GM12864 (cell line): ENCODE measurements around the gene ZNF280B.
A peak's percentile ranks its signal among the peaks of the same experiment; 100 is the strongest.

Source experiments
- DNase-seq: peaks from one replicate; pipeline ENCODE4 v3.0.0-alpha.2; 2011; ENCODE audit warnings: low read depth
- H3K4me3 ChIP-seq: 2 replicates; pipeline ENCODE4 v1.5.1; 2011; ENCODE audit warnings: mild to moderate bottlenecking, low read depth, low read length, control low read depth
- TF ChIP-seq, protein P1 (sequence below): IDR thresholded peaks from 2 replicates; pipeline ENCODE4 v1.5.1; 2011; ENCODE audit warnings: low read depth, mild to moderate bottlenecking, moderate library complexity, low read length, control low read depth, inconsistent platforms; ENCODE audit errors: missing control alignments

Gene ZNF280B

GRCh38 chr22:22467112-22467511 lies 41.4 kb downstream of the ZNF280B start:
- no peak for DNase-seq
- TF ChIP-seq, protein P1, sequence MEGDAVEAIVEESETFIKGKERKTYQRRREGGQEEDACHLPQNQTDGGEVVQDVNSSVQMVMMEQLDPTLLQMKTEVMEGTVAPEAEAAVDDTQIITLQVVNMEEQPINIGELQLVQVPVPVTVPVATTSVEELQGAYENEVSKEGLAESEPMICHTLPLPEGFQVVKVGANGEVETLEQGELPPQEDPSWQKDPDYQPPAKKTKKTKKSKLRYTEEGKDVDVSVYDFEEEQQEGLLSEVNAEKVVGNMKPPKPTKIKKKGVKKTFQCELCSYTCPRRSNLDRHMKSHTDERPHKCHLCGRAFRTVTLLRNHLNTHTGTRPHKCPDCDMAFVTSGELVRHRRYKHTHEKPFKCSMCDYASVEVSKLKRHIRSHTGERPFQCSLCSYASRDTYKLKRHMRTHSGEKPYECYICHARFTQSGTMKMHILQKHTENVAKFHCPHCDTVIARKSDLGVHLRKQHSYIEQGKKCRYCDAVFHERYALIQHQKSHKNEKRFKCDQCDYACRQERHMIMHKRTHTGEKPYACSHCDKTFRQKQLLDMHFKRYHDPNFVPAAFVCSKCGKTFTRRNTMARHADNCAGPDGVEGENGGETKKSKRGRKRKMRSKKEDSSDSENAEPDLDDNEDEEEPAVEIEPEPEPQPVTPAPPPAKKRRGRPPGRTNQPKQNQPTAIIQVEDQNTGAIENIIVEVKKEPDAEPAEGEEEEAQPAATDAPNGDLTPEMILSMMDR = no peak
- H3K4me3 ChIP-seq = no peak overlapping the region

DNA sequence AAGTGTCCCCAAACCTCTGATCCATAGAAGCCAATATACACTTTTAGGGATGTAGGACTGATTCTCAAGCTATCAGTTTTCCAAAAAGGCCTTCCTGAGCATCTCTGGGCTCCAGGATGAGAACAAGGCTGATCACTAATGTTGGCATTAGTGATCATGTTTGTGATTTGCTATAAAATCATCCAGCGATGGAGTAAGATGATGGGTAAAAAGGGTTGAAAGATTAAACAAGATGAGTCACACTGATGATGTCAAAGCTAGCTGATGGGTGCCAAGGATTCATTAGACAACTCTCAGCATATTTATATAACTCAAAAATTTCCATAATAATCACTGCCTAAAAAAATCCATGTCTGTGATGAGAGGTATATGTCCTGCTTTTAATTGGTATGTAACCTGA lies 42.8 kb downstream of the ZNF280B start:
- TF ChIP-seq, protein P1 = no peak
- H3K4me3 ChIP-seq = no peak overlapping the region
- no peak for DNase-seq

DNA sequence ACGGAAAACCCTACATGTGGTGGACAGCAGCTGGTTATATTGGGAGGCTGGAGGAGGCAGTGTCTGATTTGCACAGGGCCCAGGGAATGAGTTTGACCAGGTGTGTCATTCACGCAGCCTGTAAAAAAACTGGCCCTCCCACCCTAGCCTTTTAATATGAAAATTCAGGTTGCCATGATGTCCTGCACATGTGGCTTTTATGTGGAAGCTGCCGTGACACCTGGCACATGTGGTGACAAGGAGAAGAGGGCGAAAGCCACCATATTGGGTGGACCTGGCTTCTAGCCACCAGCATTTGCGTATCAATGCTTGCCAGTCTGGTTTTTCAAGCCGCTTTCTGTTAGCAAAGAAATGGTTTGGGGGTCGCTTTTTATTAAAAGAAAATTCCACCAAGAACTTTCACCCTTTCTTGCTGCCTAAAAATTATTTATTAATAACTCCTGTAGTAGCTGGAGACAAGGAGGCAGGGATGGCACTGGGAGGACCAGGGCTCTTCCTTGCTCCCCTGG lies 43.4 kb downstream of the ZNF280B start:
- DNase-seq = no peak
- H3K4me3 ChIP-seq = no peak overlapping the region
- TF ChIP-seq, protein P1 = no peak

GRCh38 chr22:22464541-22465054 lies 43.9 kb downstream of the ZNF280B start:
- H3K4me3 ChIP-seq = no peak overlapping the region
- TF ChIP-seq, protein P1 = no peak
- no peak for DNase-seq

DNA sequence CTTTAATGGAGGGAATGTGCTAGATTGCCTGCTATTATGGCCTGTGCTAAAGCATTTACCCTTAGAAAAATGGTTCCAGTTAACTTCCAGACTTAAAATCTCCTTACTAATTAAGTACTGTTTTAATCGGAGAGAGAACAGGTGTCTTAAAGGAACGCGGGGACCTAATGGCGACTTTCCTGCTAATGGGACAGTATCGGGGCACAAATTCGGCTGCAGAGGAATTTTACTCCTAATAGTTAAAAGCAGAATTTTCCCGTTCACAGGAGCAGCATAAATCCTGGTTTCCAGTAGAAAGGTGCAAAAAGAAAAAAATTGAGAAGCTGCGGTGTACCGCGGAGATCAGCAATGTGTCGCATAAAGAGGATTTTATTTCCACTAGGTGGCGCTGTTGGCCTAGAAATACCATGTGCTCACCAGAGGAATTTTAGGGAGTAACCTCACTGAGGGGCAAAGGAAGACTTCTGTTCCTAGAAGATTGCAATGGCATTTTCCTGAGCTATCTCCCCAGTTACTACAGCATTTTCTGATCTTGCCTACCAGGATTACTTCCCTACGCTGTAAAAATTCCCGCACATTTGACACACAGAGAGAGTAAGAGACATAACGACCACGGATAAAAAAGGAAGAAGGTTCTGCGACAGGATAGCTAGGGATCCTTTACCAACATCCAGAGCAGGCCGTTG lies 44.5 kb downstream of the ZNF280B start:
- DNase-seq = peak; percentile 24
- H3K4me3 ChIP-seq = no peak overlapping the region
- TF ChIP-seq, protein P1 = peak; percentile 59

DNA sequence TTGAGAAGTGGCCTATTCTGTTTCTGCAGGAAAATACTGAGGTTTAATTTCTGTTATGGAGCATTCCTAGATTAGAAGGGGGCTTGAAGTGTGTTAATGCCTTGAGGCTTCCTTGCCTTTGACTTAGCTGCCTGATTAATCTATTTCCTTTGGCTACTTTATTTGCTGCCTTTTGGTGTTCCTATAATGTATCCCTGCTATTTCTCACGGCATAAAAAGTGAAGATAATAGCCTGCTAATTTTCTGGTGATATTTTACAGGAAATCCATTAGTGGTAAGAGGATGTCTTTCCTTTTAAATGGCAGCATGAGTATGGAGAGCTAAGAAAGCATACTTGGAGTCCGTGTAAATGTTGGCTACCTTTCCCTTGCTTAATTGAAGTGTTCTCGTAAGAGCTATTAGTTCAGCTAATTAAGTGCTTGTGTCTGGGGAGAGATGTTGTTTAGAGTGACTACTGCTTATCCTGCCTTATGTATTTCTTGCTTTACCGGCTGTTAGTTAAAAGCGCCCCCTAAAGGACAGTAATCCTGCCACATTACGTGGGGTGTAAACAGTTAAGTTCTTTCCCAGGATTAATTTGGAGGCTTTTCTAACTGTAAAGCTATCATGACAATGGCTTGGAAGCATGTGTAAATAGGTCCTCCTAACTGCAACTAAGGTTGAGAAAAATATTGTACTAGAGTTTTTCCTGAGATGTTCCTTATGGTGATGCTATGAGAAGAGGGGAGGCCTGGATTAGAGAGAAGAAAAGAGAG lies 45.6 kb downstream of the ZNF280B start:
- no peak overlapping the region for H3K4me3 ChIP-seq
- DNase-seq = no peak
- TF ChIP-seq, protein P1 = peak; percentile 36

DNA sequence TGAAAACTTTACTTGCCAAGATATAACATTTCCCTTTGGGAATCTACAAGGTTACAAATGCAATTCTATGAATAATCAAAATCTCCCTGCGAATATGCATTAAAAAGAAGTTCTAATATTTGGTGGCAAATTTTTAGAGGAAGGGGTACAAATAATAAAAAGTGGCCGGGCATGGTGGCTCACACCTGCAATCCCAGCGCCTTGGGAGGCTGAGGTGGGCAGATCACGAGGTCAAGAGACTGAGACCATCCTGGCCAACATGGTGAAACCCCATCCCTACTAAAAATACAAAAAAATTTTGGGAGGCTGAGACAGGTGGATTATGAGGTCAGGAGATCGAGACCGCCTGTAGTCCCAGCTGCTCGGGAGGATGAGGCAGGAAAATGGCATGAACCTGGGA lies 47.0 kb downstream of the ZNF280B start:
- no peak overlapping the region for H3K4me3 ChIP-seq
- DNase-seq = no peak
- TF ChIP-seq, protein P1 = no peak
